Esophagus muscularis mucosa (tissue), 4 donors: ENCODE results near the gene CDCA7. TPM values are rescaled to one million over a fixed set of nuclear protein-coding genes. Genes with fewer than 3 reads are reported as not detected.

Experiments
- DNase-seq: peaks from one replicate; pipeline ENCODE4 v3.0.0-alpha.2; 2017; ENCODE audit errors: extremely low spot score
- H3K27ac ChIP-seq, 4 donors: fragments of 200-600 bp; sonication (generic); replicated peaks in 1 of 4; 1 replicate in 3 of 4; 2 replicates in 1 of 4; pipeline ENCODE4 v1.5.1; 2016 to 2019; ENCODE audit warnings: mild to moderate bottlenecking in 1 of 4
- H3K27me3 ChIP-seq, 4 donors: fragments of 200-600 bp; sonication (generic); one replicate each; pipeline versions ENCODE4 v1.5.1 to v1.6.0; 2016 to 2019
- H3K36me3 ChIP-seq, 4 donors: fragments of 200-600 bp; sonication (generic); one replicate each; pipeline ENCODE4 v1.5.1; 2016 to 2019
- H3K4me1 ChIP-seq, 4 donors: fragments of 200-600 bp; sonication (generic); one replicate each; pipeline ENCODE4 v1.5.1; 2016 to 2019
- H3K4me3 ChIP-seq, 4 donors: fragments of 200-600 bp; sonication (generic); 1 replicate in 2 of 4; 2 replicates in 2 of 4; pipeline ENCODE4 v1.5.1; 2016 to 2019; ENCODE audit warnings: mild to moderate bottlenecking in 4 of 4, moderate library complexity in 1 of 4
- H3K9me3 ChIP-seq, 4 donors: fragments of 200-600 bp; sonication (generic); 1 replicate in 3 of 4; 2 replicates in 1 of 4; pipeline ENCODE4 v1.5.1; 2016 to 2019
- CTCF ChIP-seq, 3 experiments: fragments of 200-600 bp in 2 of 3; fragments of 450-650 bp in 1 of 3; sonication (generic) in 2 of 3; IDR thresholded peaks; one replicate each; pipeline ENCODE4 v1.5.1; 2017 to 2019; ENCODE audit warnings: antibody characterized with exemption in 3 of 3, mild to moderate bottlenecking in 2 of 3, moderate library complexity in 1 of 3
- EP300 ChIP-seq: sonication (generic); formaldehyde crosslinking; IDR thresholded peaks from one replicate; pipeline ENCODE4 v1.6.1; 2017; ENCODE audit warnings: antibody characterized with exemption
- POLR2A ChIP-seq: fragments of 450-650 bp; IDR thresholded peaks from one replicate; pipeline ENCODE4 v1.6.1; 2017; ENCODE audit warnings: antibody characterized with exemption, moderate library complexity, mild to moderate bottlenecking, low read depth
- POLR2AphosphoS5 ChIP-seq, 2 donors: sonication (generic); formaldehyde crosslinking; IDR thresholded peaks; one replicate each; pipeline ENCODE4 v1.6.1; 2017; ENCODE audit warnings: antibody characterized with exemption in 2 of 2
- WGBS: methylation state at CpG from one replicate; pipeline ENCODE4 v1.1.5; 2018; 5-methylcytosine and 5-hydroxymethylcytosine counted together
- intact Hi-C: fragments of 100-400 bp; cut with DNase I; formaldehyde crosslinking; loops from one replicate; pipeline ENCODE4 v1.15.1; 2023
- total RNA-seq, 4 donors: library from RNA; depleted of rRNA; stranded (reverse); fragments of >200 nt; gene quantifications; one replicate each; pipeline versions ENCODE4 v1.1.0 to v1.2.1, GENCODE V29; 2016

CDCA7 gene
- total RNA-seq, 4 donors from 2014 or later = 0.42 to 3.1 (median 1.2) TPM

DNA sequence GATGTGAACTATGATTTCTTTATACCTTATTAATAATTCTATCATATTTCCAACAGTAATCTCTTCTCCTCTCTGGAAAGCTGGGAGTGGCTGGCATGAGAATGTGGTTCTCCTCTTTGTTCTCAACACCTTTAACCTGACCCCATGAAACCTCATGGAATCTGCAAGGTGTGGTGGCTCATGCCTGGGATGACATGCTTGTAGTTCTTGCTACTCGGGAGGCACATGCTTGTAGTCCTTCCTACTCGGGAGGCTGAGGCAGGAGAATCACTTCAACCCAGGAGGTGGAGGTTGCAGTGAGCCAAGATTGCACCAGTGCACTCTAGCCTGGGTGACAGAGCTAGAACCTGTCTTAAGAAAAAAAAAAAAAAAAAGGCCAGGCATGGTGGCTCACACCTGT is 10.8 kb upstream of the CDCA7 start:
- WGBS = 100% methylated on average over 2 of the region's 2 CpGs
- intact Hi-C loops = no loop called here

GRCh38 chr2:173346035-173346434 is 8.6 kb upstream of the CDCA7 start:
- WGBS = 81% methylated on average over 6 of the region's 6 CpGs
- Histone ChIP-seq H3K27ac (no peak overlapping the region), H3K4me3 (no peak overlapping the region), H3K36me3 (no peaks in the 10 kb centered on the region), H3K9me3 (peaks cover 0 to 19% (median 18%) of the 10 kb centered on the region in 4 donors), H3K27me3 (no peaks in the 10 kb centered on the region), H3K4me1 (no peaks in the 10 kb centered on the region)
- DNase-seq = no peak
- intact Hi-C loops = no loop called here
- TF ChIP-seq CTCF (IDR thresholded peaks at IDR 0.05) (no peak), POLR2AphosphoS5 (IDR thresholded peaks at IDR 0.05) (no peak), EP300 (no peak), POLR2A (no peak)

More for the DNA sequence above, 10.8 kb upstream of the CDCA7 start:
- TF ChIP-seq EP300 = no peak
- TF ChIP-seq POLR2A = no peak
- TF ChIP-seq POLR2AphosphoS5 (IDR thresholded peaks at IDR 0.05) = no peak
- TF ChIP-seq CTCF (IDR thresholded peaks at IDR 0.05) = no peak
- H3K4me3 ChIP-seq = no peak overlapping the region
- H3K27me3 ChIP-seq = no peaks in the 10 kb centered on the region
- no peaks in the 10 kb centered on the region for H3K36me3 ChIP-seq
- no peak for DNase-seq
- no peaks in the 10 kb centered on the region for H3K4me1 ChIP-seq
- peaks cover 0 to 19% (median 18%) of the 10 kb centered on the region in 4 donors for H3K9me3 ChIP-seq
- no peak overlapping the region for H3K27ac ChIP-seq

DNA sequence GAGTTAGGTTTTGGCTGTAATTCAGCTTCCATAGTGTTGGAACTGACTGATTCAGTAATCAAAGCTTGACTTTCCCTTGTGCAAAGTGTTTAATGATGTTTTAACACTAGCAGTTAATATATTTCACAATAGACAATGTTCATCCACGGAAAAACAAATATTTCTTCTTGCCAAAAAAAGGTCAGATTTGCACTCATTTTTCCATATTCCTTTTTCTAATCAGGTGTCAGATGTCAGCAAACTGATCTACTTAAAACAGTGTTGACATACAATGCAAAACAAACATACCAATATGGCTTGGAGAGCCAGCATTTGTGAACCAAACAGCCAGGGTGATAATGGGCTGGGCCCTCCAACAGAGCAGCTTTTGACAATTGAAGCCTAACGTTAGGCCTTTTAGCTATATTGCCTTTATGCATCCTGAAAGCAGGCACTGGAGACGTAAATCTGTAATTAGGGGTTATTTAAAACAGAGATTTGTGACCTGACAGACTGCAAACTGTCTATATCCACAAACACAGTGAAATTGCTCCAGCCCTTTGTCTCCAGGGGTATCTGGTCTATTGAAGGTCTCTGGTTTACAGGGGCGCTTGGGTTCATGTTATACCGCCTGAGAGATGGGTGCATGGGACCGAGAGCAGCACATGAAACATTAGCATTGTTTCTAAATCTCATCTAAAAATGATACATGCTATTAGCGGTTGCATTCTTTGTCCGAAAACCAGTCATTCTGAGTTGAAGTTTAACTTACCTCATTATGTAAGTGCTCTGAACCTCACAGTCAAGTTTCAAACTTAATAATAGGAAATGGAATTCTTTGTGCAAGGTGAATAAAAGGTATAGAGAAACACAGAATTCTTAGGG is 7.1 kb upstream of the CDCA7 start:
- H3K27ac ChIP-seq = no peak overlapping the region
- intact Hi-C loops = no loop called here
- DNase-seq = no peak
- no peaks in the 10 kb centered on the region for H3K4me1 ChIP-seq
- no peaks in the 10 kb centered on the region for H3K36me3 ChIP-seq
- TF ChIP-seq POLR2A (no peak), POLR2AphosphoS5 (IDR thresholded peaks at IDR 0.05) (no peak), CTCF (IDR thresholded peaks at IDR 0.05) (no peak), EP300 (no peak)
- H3K27me3 ChIP-seq = peaks cover 0 to 13% (median 2%) of the 10 kb centered on the region in 4 donors
- no peak overlapping the region for H3K4me3 ChIP-seq
- 88% methylated on average over 8 of the region's 8 CpGs for WGBS
- peaks cover 0 to 19% (median 18%) of the 10 kb centered on the region in 4 donors for H3K9me3 ChIP-seq

DNA sequence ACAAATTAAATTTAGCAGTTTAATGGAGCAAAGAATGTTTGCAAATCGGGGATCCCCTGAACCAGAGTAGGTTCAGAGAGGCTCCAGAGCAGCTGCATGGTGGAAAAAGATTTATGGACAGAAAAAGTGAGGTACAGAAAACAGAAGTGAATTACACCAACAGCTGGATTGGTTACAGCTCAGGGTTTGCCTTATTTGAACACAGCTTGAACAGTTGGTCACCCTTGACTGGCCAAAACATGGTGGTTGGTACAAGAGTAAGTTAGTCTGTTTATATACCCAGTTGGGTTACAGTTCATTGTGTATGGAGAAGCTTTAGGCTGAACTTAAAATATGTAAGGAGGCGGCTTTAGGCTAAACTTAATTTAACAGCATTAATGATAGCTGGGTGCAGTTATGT is 5.4 kb upstream of the CDCA7 start:
- peaks cover 0 to 7% (median 4%) of the 10 kb centered on the region in 4 donors for H3K4me1 ChIP-seq
- TF ChIP-seq CTCF (IDR thresholded peaks at IDR 0.05) = no peak
- H3K4me3 ChIP-seq = no peak overlapping the region
- no peak for DNase-seq
- H3K36me3 ChIP-seq = no peaks in the 10 kb centered on the region
- WGBS = 85% methylated on average over 2 of the region's 2 CpGs
- peaks cover 0 to 31% (median 9%) of the 10 kb centered on the region in 4 donors for H3K27me3 ChIP-seq
- no peak overlapping the region for H3K27ac ChIP-seq
- peaks cover 0 to 19% (median 18%) of the 10 kb centered on the region in 4 donors for H3K9me3 ChIP-seq
- intact Hi-C loops = no loop called here
